Ishikawa (cell line): ENCODE data around the gene ING5.

Experiments
- CEBPB ChIP-seq: IDR thresholded peaks from 2 replicates; pipeline ENCODE4 v1.6.1; 2012
- CREB1 ChIP-seq: IDR thresholded peaks from 2 replicates; pipeline ENCODE4 v1.6.1; 2012; ENCODE audit warnings: low read depth
- EGR1 ChIP-seq: IDR thresholded peaks from 2 replicates; pipeline ENCODE4 v1.6.1; 2012
- EP300 ChIP-seq: IDR thresholded peaks from 2 replicates; pipeline ENCODE4 v1.6.1; 2012; ENCODE audit warnings: borderline replicate concordance
- FOXM1 ChIP-seq: IDR thresholded peaks from 2 replicates; pipeline ENCODE4 v1.6.1; 2012; ENCODE audit warnings: low read depth, borderline replicate concordance
- MAX ChIP-seq: IDR thresholded peaks from 2 replicates; pipeline ENCODE4 v1.6.1; 2012
- NFIC ChIP-seq: IDR thresholded peaks from 2 replicates; pipeline ENCODE4 v1.6.1; 2012
- RAD21 ChIP-seq: IDR thresholded peaks from 2 replicates; pipeline ENCODE4 v1.6.1; 2012; ENCODE audit warnings: low read depth
- REST ChIP-seq: IDR thresholded peaks from 2 replicates; pipeline ENCODE4 v1.6.1; 2012; ENCODE audit warnings: low read depth, mild to moderate bottlenecking
- TAF1 ChIP-seq: IDR thresholded peaks from 2 replicates; pipeline ENCODE4 v1.6.1; 2012; ENCODE audit warnings: low read depth, mild to moderate bottlenecking
- TCF12 ChIP-seq: IDR thresholded peaks from 2 replicates; pipeline ENCODE4 v1.6.1; 2012; ENCODE audit warnings: low read depth
- TEAD4 ChIP-seq: IDR thresholded peaks from 2 replicates; pipeline ENCODE4 v1.6.1; 2012
- YY1 ChIP-seq: IDR thresholded peaks from 2 replicates; pipeline ENCODE4 v1.6.1; 2012; ENCODE audit warnings: low read depth
- ZBTB7A ChIP-seq: IDR thresholded peaks from 2 replicates; pipeline ENCODE4 v1.6.1; 2012; ENCODE audit warnings: low read depth
- TF ChIP-seq, protein P1 (sequence below): IDR thresholded peaks from 2 replicates; pipeline ENCODE4 v1.6.1; 2012

The ING5 gene

GRCh38 chr2:241762321-241762932 lies 60.6 kb downstream of the ING5 start:
- TF ChIP-seq ZBTB7A = no peak
- no peak for TF ChIP-seq EP300

GRCh38 chr2:241762933-241763369 lies 61.1 kb downstream of the ING5 start:
- TF ChIP-seq TCF12 = no peak
- TF ChIP-seq MAX = no peak
- TF ChIP-seq CEBPB = no peak
- TF ChIP-seq EP300 = no peak
- TF ChIP-seq YY1 = no peak
- TF ChIP-seq CREB1 = no peak
- no peak for TF ChIP-seq REST
- no peak for TF ChIP-seq RAD21
- no peak for TF ChIP-seq ZBTB7A
- TF ChIP-seq FOXM1 = no peak
- TF ChIP-seq, protein P1, sequence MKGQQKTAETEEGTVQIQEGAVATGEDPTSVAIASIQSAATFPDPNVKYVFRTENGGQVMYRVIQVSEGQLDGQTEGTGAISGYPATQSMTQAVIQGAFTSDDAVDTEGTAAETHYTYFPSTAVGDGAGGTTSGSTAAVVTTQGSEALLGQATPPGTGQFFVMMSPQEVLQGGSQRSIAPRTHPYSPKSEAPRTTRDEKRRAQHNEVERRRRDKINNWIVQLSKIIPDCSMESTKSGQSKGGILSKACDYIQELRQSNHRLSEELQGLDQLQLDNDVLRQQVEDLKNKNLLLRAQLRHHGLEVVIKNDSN = no peak
- no peak for TF ChIP-seq TEAD4
- TF ChIP-seq EGR1 = no peak
- TF ChIP-seq TAF1 = no peak

DNA sequence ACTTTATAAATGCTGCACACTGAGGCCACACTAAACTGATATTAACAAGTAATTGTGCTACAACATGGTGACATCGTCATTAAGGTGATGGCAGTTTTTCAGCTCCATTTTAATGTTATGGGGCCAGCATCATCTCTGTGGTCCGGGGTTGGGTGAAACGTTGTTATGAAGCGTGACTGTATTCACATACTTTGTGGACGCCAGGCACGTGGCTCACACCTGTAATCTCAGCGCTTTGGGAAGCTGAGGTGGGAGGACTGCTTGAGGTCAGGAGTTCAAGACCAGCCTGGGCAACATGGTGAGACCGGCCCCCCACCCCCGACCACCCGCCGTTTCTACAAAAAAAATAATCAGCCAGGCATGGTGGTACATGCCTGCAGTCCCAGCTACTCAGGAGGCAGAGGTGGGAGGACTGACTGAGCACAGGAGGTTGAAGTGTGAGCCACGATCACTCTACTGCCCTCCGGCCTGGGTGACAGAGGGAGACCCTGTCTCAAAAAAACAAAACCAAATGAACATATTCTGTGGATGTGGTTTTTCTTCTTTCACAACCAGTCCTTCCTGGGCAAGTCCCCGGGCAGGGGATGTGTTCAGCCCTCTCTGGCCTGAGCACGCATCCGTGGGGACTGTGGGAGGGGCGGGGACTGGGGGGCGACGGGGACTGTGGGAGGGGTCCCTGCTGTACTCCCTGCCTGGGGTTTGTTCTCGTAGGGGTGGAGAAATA lies 61.9 kb downstream of the ING5 start:
- TF ChIP-seq TEAD4 = no peak
- no peak for TF ChIP-seq YY1
- no peak for TF ChIP-seq EP300
- TF ChIP-seq CEBPB = no peak
- no peak for TF ChIP-seq ZBTB7A
- TF ChIP-seq FOXM1 = no peak
- TF ChIP-seq, protein P1 = no peak
- TF ChIP-seq CREB1 = no peak
- TF ChIP-seq RAD21 = no peak
- TF ChIP-seq TAF1 = no peak
- TF ChIP-seq MAX = no peak
- no peak for TF ChIP-seq EGR1
- TF ChIP-seq TCF12 = no peak

DNA sequence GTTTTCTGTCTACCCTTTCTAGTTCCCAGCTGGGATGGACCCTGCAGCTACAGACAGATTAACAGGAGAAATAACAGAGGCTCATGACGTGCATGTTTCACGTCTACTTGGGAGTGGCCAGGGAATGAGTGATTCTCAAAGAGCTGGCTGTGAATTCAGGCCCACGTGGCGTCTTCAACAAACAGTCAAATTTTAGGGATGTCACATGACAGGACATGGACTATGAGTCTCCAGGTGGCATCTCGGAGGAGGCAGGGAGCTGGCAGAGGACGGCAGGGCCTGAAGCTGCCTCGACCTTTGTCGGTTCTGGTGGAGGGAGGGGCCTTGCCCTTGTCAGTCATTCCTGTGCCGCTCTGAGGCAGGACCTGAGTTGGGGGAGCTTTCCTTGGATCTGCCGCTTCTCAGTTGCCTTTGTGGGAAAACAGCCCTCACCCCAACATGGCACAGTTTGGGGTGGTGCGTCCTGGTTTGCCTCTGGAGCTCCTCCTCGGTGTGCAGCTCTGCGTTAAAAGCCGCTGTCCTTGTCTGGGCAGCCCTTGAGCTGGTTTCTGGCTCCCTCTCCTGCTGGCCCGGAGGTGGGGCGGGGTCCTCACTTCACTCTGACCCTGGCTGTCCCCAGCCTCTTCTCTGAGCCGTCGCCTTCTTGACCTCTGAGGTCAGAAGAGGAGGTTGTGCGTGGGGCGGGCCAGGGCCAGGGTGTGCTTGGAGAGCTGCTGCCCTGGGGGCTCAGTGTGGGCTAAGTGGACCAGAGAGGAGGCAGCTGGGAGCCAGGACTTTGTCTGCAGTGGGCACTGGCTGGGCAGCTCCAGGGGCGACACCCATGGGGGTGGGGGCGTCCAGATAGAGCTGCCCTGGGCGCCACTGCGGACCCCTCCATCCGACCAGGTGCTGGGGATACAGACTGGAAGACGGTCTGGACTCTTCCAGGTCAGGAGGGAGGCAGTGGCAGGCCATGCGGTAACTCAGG lies 62.7 kb downstream of the ING5 start:
- TF ChIP-seq, protein P1 = no peak
- no peak for TF ChIP-seq CREB1
- no peak for TF ChIP-seq ZBTB7A
- no peak for TF ChIP-seq MAX
- TF ChIP-seq REST = no peak
- TF ChIP-seq FOXM1 = no peak
- no peak for TF ChIP-seq TAF1
- no peak for TF ChIP-seq EP300
- no peak for TF ChIP-seq TEAD4
- no peak for TF ChIP-seq TCF12
- no peak for TF ChIP-seq CEBPB
- TF ChIP-seq NFIC = no peak
- TF ChIP-seq EGR1 = no peak
- TF ChIP-seq RAD21 = no peak
- TF ChIP-seq YY1 = no peak
